ENCODE data around the gene TGDS.

TGDS gene

GRCh38 chr13:94607939-94608338 is 12.0 kb upstream of the TGDS start:
- TF ChIP-seq EZH2phosphoT487 (IDR thresholded peaks at IDR 0.05; ENCODE audit: low read length) (no peak), CTCF (IDR thresholded peaks at IDR 0.05; ENCODE audit: low read length) (no peak), EZH2 (optimal IDR thresholded peaks at IDR 0.05; ENCODE audit: low read depth, low read length) (no peak)
- H3K79me2 ChIP-seq (ENCODE audit: low read length) = peaks cover 4% of the 10 kb centered on the region

DNA sequence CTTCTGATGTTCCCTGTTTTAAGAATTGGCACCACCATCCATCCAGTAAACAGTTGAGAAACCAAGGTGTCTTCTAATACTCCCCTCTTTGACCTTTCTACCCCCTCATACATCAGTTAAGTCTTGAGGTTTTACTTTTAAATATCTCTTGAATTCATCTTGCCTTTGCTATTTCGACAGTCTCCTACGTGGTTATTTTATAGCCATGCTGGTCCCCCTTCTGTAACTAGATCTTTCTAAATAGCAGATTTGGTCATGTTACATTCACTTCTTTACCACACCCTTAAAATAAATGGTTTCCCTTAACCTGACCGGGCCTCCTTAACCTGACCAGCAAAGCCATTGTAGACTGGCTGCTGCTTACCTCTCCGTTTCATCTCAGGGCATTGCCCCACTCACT is 11.1 kb upstream of the TGDS start:
- H2AFZ ChIP-seq (ENCODE audit: low read length) = no peak overlapping the region
- TF ChIP-seq EZH2 (optimal IDR thresholded peaks at IDR 0.05; ENCODE audit: low read depth, low read length) (no peak), CTCF (IDR thresholded peaks at IDR 0.05; ENCODE audit: low read length) (no peak), EZH2phosphoT487 (IDR thresholded peaks at IDR 0.05; ENCODE audit: low read length) (no peak)
- no peaks in the 10 kb centered on the region for H3F3A ChIP-seq (ENCODE audit: insufficient read depth, low read length)
- no peak overlapping the region for H3K4me3 ChIP-seq (ENCODE audit: low read length)
- H3K9ac ChIP-seq (ENCODE audit: low read length) = no peak overlapping the region
- H3K79me2 ChIP-seq (ENCODE audit: low read length) = peaks cover 11% of the 10 kb centered on the region
- no peaks in the 10 kb centered on the region for H3K9me2 ChIP-seq (replicated peaks; ENCODE audit: insufficient read depth, low read length)
- no peaks in the 10 kb centered on the region for H3K27me3 ChIP-seq (replicated peaks; ENCODE audit: insufficient read depth, low read length)
- H4K20me1 ChIP-seq (ENCODE audit: insufficient read depth, low read length) = no peaks in the 10 kb centered on the region
- H3K4me2 ChIP-seq (ENCODE audit: low read depth, low read length) = no peak overlapping the region
- DNase-seq = no peak
- H3K4me1 ChIP-seq (ENCODE audit: low read length) = peaks cover 7% of the 10 kb centered on the region; the same call in 1 of the 2 replicates
- no peaks in the 10 kb centered on the region for H3K9me3 ChIP-seq (replicated peaks; ENCODE audit: insufficient read depth, low read length)
- H3K36me3 ChIP-seq (replicated peaks; ENCODE audit: insufficient read depth, low read length) = no peaks in the 10 kb centered on the region; the same call in 1 of the 2 replicates
- no peak overlapping the region for H3K27ac ChIP-seq (ENCODE audit: low read length)

More at GRCh38 chr13:94607939-94608338, 12.0 kb upstream of the TGDS start:
- Histone ChIP-seq H3K4me3 (ENCODE audit: low read length) (no peak overlapping the region), H3K4me1 (ENCODE audit: low read length) (peaks cover 3% of the 10 kb centered on the region; the same call in 1 of the 2 replicates), H2AFZ (ENCODE audit: low read length) (no peak overlapping the region), H3K9ac (ENCODE audit: low read length) (no peak overlapping the region), H3K9me3 (replicated peaks; ENCODE audit: insufficient read depth, low read length) (no peaks in the 10 kb centered on the region), H3K36me3 (replicated peaks; ENCODE audit: insufficient read depth, low read length) (no peaks in the 10 kb centered on the region; the same call in 1 of the 2 replicates), H4K20me1 (ENCODE audit: insufficient read depth, low read length) (no peaks in the 10 kb centered on the region), H3K27ac (ENCODE audit: low read length) (no peak overlapping the region), H3K27me3 (replicated peaks; ENCODE audit: insufficient read depth, low read length) (no peaks in the 10 kb centered on the region), H3K4me2 (ENCODE audit: low read depth, low read length) (no peak overlapping the region), H3K9me2 (replicated peaks; ENCODE audit: insufficient read depth, low read length) (no peaks in the 10 kb centered on the region), H3F3A (ENCODE audit: insufficient read depth, low read length) (no peaks in the 10 kb centered on the region)
- DNase-seq = no peak

DNA sequence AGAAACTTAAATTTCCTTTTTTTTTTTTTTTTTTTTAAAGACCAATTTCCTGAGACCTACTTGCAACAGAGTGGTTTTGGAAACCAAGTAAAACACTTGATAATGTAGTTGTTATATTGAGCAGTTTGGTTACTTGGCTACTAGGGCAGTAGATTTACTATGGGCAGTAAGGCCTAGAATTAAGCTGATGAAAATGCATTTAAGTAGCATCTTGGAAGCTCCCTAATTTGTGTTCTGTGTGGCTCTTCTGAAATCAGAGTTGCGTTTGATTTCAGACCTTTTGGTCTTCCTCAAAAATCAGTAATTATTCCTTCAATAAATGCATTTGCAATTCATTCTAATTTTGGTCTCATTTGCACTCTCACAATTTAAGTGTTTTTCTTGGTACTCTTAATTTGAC is 6.5 kb upstream of the TGDS start:
- Histone ChIP-seq H2AFZ (ENCODE audit: low read length) (peak overlapping the region; percentile 85), H3K4me3 (ENCODE audit: low read length) (peak overlapping the region; percentile 76)
- TF ChIP-seq CTCF (IDR thresholded peaks at IDR 0.05; ENCODE audit: low read length) (no peak), EZH2phosphoT487 (IDR thresholded peaks at IDR 0.05; ENCODE audit: low read length) (no peak), EZH2 (optimal IDR thresholded peaks at IDR 0.05; ENCODE audit: low read depth, low read length) (no peak)

More for the DNA sequence above, 6.5 kb upstream of the TGDS start:
- H3K79me2 ChIP-seq (ENCODE audit: low read length) = peaks cover 11% of the 10 kb centered on the region
- no peak overlapping the region; the same call in 1 of the 2 replicates for H3K27ac ChIP-seq (ENCODE audit: low read length)
- peaks cover 7% of the 10 kb centered on the region; the same call in 1 of the 2 replicates for H3K4me1 ChIP-seq (ENCODE audit: low read length)
- H3K9ac ChIP-seq (ENCODE audit: low read length) = peak overlapping the region; percentile 77; the same call in 1 of the 2 replicates
- no peak for DNase-seq
- peak overlapping the region; percentile 62 for H3K4me2 ChIP-seq (ENCODE audit: low read depth, low read length)
- H3K9me2 ChIP-seq (replicated peaks; ENCODE audit: insufficient read depth, low read length) = no peaks in the 10 kb centered on the region
- 0 out of 2 replicates have a peak, but pooled peaks cover 6% of the 10 kb centered on the region for H3F3A ChIP-seq (ENCODE audit: insufficient read depth, low read length)
- H3K9me3 ChIP-seq (replicated peaks; ENCODE audit: insufficient read depth, low read length) = no peaks in the 10 kb centered on the region
- H4K20me1 ChIP-seq (ENCODE audit: insufficient read depth, low read length) = no peaks in the 10 kb centered on the region
- H3K36me3 ChIP-seq (replicated peaks; ENCODE audit: insufficient read depth, low read length) = no peaks in the 10 kb centered on the region
- H3K27me3 ChIP-seq (replicated peaks; ENCODE audit: insufficient read depth, low read length) = no peaks in the 10 kb centered on the region

All from MM.1S (cell line).